CD4-positive, alpha-beta T cell (primary cell): ENCODE results near the gene HOMER3. TPM values are rescaled to one million over a fixed set of nuclear protein-coding genes. Genes with fewer than 3 reads are reported as not detected.

Experiments
- ATAC-seq: fragments of 200-7000 bp; cut with Tn5 transposase; one replicate; pipeline ENCODE4 v1.10.0; 2022; ENCODE audit warnings: mild to moderate bottlenecking; ENCODE audit not compliant: poor library complexity
- CTCF ChIA-PET: fragments of 350-600 bp; sonication (Branson Sonifier 250); formaldehyde crosslinking; loops from one replicate; lab custom pipeline; 2021; ENCODE audit warnings: antibody characterized with exemption, inconsistent platforms; lab: Charles Lee
- POLR2A ChIA-PET: fragments of 350-600 bp; sonication (Branson Sonifier 250); formaldehyde crosslinking; loops from one replicate; lab custom pipeline; 2021; ENCODE audit warnings: antibody characterized with exemption, inconsistent platforms; lab: Charles Lee
- DNase-seq, 14 experiments: peaks; one replicate each; pipeline ENCODE4 v3.0.0-alpha.2; 2013 to 2020; ENCODE audit warnings: mixed read lengths in 2 of 14
- H3K27ac ChIP-seq, 2 donors: one replicate each; pipeline versions ENCODE4 v1.5.1 to v1.7.0; 2013; ENCODE audit warnings: low read length in 2 of 2, low read depth in 1 of 2, mild to moderate bottlenecking in 1 of 2
- H3K27me3 ChIP-seq, 2 experiments: 1 replicate in 1 of 2; 2 replicates in 1 of 2; pipeline versions ENCODE4 v1.6.1 to v1.7.0; 2013; ENCODE audit warnings: low read length in 2 of 2, control low read depth in 1 of 2, mild to moderate bottlenecking in 1 of 2, moderate library complexity in 1 of 2; ENCODE audit not compliant: insufficient read depth in 2 of 2, control insufficient read depth in 1 of 2
- H3K36me3 ChIP-seq: one replicate; pipeline ENCODE4 v1.6.1; 2013; ENCODE audit warnings: low read length, control low read depth; ENCODE audit not compliant: insufficient read depth
- H3K4me1 ChIP-seq: one replicate; pipeline ENCODE4 v1.6.1; 2013; ENCODE audit warnings: low read length, control low read depth; ENCODE audit not compliant: insufficient read depth
- H3K4me3 ChIP-seq: one replicate; pipeline ENCODE4 v1.5.1; 2013; ENCODE audit warnings: mild to moderate bottlenecking, low read length, moderate library complexity
- H3K9me3 ChIP-seq, 2 experiments: 1 replicate in 1 of 2; 2 replicates in 1 of 2; pipeline versions ENCODE4 v1.6.1 to v1.7.0; 2013; ENCODE audit warnings: low read length in 2 of 2, mild to moderate bottlenecking in 2 of 2, control low read depth in 1 of 2, moderate library complexity in 1 of 2; ENCODE audit not compliant: control insufficient read depth in 1 of 2, insufficient read depth in 1 of 2
- H3K27ac Mint-ChIP-seq: one replicate; pipeline ENCODE4 v1.8.0; 2020; ENCODE audit warnings: mixed read lengths
- H3K27me3 Mint-ChIP-seq: one replicate; pipeline ENCODE4 v1.8.0; 2021; ENCODE audit warnings: mixed read lengths
- H3K36me3 Mint-ChIP-seq: one replicate; pipeline ENCODE4 v1.8.0; 2021; ENCODE audit warnings: low read depth, mixed read lengths
- H3K4me1 Mint-ChIP-seq: one replicate; pipeline ENCODE4 v1.8.0; 2021; ENCODE audit warnings: low read depth, mixed read lengths
- H3K4me3 Mint-ChIP-seq: one replicate; pipeline ENCODE4 v1.8.0; 2020; ENCODE audit warnings: mild to moderate bottlenecking, mixed read lengths
- H3K9me3 Mint-ChIP-seq: one replicate; pipeline ENCODE4 v1.8.0; 2020; ENCODE audit warnings: mixed read lengths
- CTCF ChIP-seq: fragments of 200-600 bp; IDR thresholded peaks from one replicate; pipeline ENCODE4 v1.8.0; 2022; ENCODE audit warnings: antibody characterized with exemption, mild to moderate bottlenecking
- intact Hi-C, 2 experiments: fragments of 100-400 bp; cut with DNase I in 1 of 2; cut with micrococcal nuclease in 1 of 2; formaldehyde crosslinking; loops; one replicate each; pipeline versions ENCODE4 v1.15.1 to v1.9.0; 2023 to 2025; cut with DNase I, micrococcal nuclease
- total RNA-seq, 174 experiments: library from RNA in 2 of 174; stranded (reverse) in 2 of 174; gene quantifications; one replicate each; pipeline ENCODE4 v1.2.3 and lab custom pipeline; 2021 to 2026

HOMER3 gene
- total RNA-seq, 2 experiments from 2014 or later = 1.1 TPM

- Mint-ChIP-seq H3K9me3 (no peaks in the 10 kb centered on the region), H3K27ac (no peak overlapping the region), H3K36me3 (peaks cover 10% of the 10 kb centered on the region), H3K4me1 (peaks cover 13% of the 10 kb centered on the region), H3K27me3 (peaks cover 34% of the 10 kb centered on the region), H3K4me3 (no peak overlapping the region)
- TF ChIP-seq CTCF = no peak
- CTCF ChIA-PET = no interaction called here
- peaks cover 17 to 19% of the 10 kb centered on the region in 2 experiments for H3K27me3 ChIP-seq
- H3K27ac ChIP-seq = no peak overlapping the region
- POLR2A ChIA-PET = no interaction called here
- H3K4me3 ChIP-seq = no peak overlapping the region
- no peak for ATAC-seq
- peaks cover 11% of the 10 kb centered on the region for H3K4me1 ChIP-seq
- peaks cover 0 to 3% of the 10 kb centered on the region in 2 experiments for H3K9me3 ChIP-seq
- peaks cover 6% of the 10 kb centered on the region for H3K36me3 ChIP-seq
- intact Hi-C loops = no loop called here
- peak in 1 of 14 experiments; percentile 18 for DNase-seq
Observed at GRCh38 chr19:18894254-18895037, 46.6 kb downstream of the HOMER3 start.

DNA sequence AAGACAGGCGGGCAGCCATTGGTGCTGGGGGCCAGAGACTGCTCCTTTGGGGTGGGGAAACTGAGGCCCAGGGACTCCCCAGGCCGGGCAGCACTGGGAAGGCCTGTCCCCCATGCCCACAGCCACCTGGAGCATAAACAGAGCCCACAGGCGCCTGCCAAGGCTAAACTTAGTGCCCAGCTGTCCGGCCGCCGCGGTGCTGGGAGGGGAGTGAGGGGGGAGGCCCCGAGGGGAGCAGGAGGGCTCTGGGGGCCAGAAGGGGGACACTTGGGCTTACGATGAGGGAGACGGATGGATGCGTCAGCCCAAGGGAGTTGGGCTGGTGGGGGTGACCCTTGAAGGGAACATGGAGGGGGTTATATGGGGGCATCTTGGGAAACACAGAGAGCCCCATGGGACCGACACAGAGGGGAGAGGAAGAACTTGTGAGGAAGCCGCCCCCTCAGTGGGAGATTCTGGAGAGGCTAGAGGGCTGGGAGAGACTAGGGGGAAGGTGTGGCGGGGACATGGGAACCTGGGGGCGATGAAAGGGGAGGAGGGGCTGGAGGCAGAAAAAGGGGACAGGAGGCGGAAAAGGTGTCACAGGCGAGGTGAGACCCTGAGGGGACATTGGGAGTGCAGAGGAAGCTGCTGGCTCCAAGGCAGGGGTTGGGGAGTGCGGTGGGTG is 47.3 kb downstream of the HOMER3 start:
- H3K27ac Mint-ChIP-seq = no peak overlapping the region
- CTCF ChIA-PET = no interaction called here
- H3K27me3 Mint-ChIP-seq = peaks cover 35% of the 10 kb centered on the region
- H3K36me3 Mint-ChIP-seq = peaks cover 4% of the 10 kb centered on the region
- Histone ChIP-seq H3K27me3 (peaks cover 17 to 19% of the 10 kb centered on the region in 2 experiments), H3K4me1 (peaks cover 11% of the 10 kb centered on the region), H3K9me3 (peaks cover 0 to 3% of the 10 kb centered on the region in 2 experiments), H3K36me3 (peaks cover 1% of the 10 kb centered on the region), H3K4me3 (no peak overlapping the region), H3K27ac (no peak overlapping the region)
- H3K4me3 Mint-ChIP-seq = no peak overlapping the region
- DNase-seq (no peak), ATAC-seq (no peak)
- TF ChIP-seq CTCF = no peak
- peaks cover 13% of the 10 kb centered on the region for H3K4me1 Mint-ChIP-seq
- POLR2A ChIA-PET = no interaction called here
- no peaks in the 10 kb centered on the region for H3K9me3 Mint-ChIP-seq
- intact Hi-C loops = no loop called here

GRCh38 chr19:18889949-18890745 is 50.9 kb downstream of the HOMER3 start:
- no peaks in the 10 kb centered on the region for H3K36me3 Mint-ChIP-seq
- POLR2A ChIA-PET = interaction anchor here (0.6 kb wide), 1 partner anchor 110 kb away, joined by 4 read pairs; no protein-coding TSS in a partner anchor
- no peak for ATAC-seq
- Histone ChIP-seq H3K27ac (no peak overlapping the region), H3K4me3 (no peak overlapping the region), H3K27me3 (peaks cover 13 to 14% of the 10 kb centered on the region in 2 experiments), H3K9me3 (peaks cover 0 to 3% of the 10 kb centered on the region in 2 experiments), H3K4me1 (no peaks in the 10 kb centered on the region), H3K36me3 (no peaks in the 10 kb centered on the region)
- intact Hi-C loops = loop anchor here in 1 of 2 experiments (10.0 kb wide), 1 partner anchor 65 kb away; no protein-coding TSS in a partner anchor
- DNase-seq = no peak
- CTCF ChIA-PET = no interaction called here
- H3K27ac Mint-ChIP-seq = no peak overlapping the region
- peaks cover 18% of the 10 kb centered on the region for H3K27me3 Mint-ChIP-seq
- no peaks in the 10 kb centered on the region for H3K4me1 Mint-ChIP-seq
- no peaks in the 10 kb centered on the region for H3K9me3 Mint-ChIP-seq
- H3K4me3 Mint-ChIP-seq = no peak overlapping the region
- no peak for TF ChIP-seq CTCF
